H1 (cell line): ENCODE measurements around the gene C4orf46. TPM values are rescaled to one million over a fixed set of nuclear protein-coding genes. Genes with fewer than 3 reads are reported as not detected.

ENCODE experiments used
- ATF2 ChIP-seq: IDR thresholded peaks from 2 replicates; pipeline ENCODE4 v1.6.1; 2012; ENCODE audit warnings: low read length, inconsistent platforms
- ATF3 ChIP-seq: IDR thresholded peaks from 2 replicates; pipeline ENCODE4 v1.6.1; 2011; ENCODE audit warnings: low read depth, mild to moderate bottlenecking, low read length; ENCODE audit not compliant: insufficient read depth
- BCL11A ChIP-seq, 2 experiments: IDR thresholded peaks; one replicate each; pipeline ENCODE4 v1.6.1; 2011; ENCODE audit warnings: low read depth in 2 of 2, low read length in 2 of 2, mild to moderate bottlenecking in 2 of 2
- BRCA1 ChIP-seq: IDR thresholded peaks from 2 replicates; pipeline ENCODE4 v1.6.1; 2012; ENCODE audit warnings: low read depth, low read length, improper control_type of control experiment
- CBX5 ChIP-seq: fragments of 300-800, 300-1000 bp; sonication (generic); IDR thresholded peaks from 2 replicates; pipeline ENCODE4 v1.7.1; 2016; ENCODE audit warnings: antibody characterized with exemption, low read length, low read depth
- CBX8 ChIP-seq: fragments of 300-800, 300-1000 bp; sonication (generic); IDR thresholded peaks from 2 replicates; pipeline ENCODE4 v1.7.1; 2016; ENCODE audit warnings: low read depth, low read length, borderline replicate concordance
- CHD2 ChIP-seq: IDR thresholded peaks from 2 replicates; pipeline ENCODE4 v1.6.1; 2012; ENCODE audit warnings: low read length, improper control_type of control experiment
- CTBP2 ChIP-seq: IDR thresholded peaks from 2 replicates; pipeline ENCODE4 v1.7.0; 2011; ENCODE audit warnings: borderline replicate concordance, mild to moderate bottlenecking, moderate library complexity, mixed read lengths, low read length; ENCODE audit not compliant: insufficient read depth, insufficient read length
- EP300 ChIP-seq, 2 experiments: IDR thresholded peaks; 1 replicate in 1 of 2; 2 replicates in 1 of 2; pipeline ENCODE4 v1.6.1; 2011 to 2012; ENCODE audit warnings: low read depth in 2 of 2, low read length in 2 of 2, mild to moderate bottlenecking in 2 of 2, borderline replicate concordance in 1 of 2, inconsistent platforms in 1 of 2, moderate library complexity in 1 of 2
- EZH2 ChIP-seq: fragments of 200-600 bp; sonication (generic); IDR thresholded peaks from 2 replicates; pipeline ENCODE4 v1.7.1; 2012; ENCODE audit warnings: low read depth, mild to moderate bottlenecking, moderate library complexity, low read length, inconsistent platforms; ENCODE audit not compliant: severe bottlenecking
- KDM1A ChIP-seq: fragments of 200-600, 300-600 bp; sonication (generic); IDR thresholded peaks from 2 replicates; pipeline ENCODE4 v1.7.1; 2016; ENCODE audit warnings: mild to moderate bottlenecking, low read length, borderline replicate concordance
- KDM5A ChIP-seq: fragments of 200-600 bp; IDR thresholded peaks from 2 replicates; pipeline ENCODE4 v1.7.1; 2012; ENCODE audit warnings: mild to moderate bottlenecking, low read length, inconsistent platforms, mixed read lengths
- RBBP5 ChIP-seq: IDR thresholded peaks from 2 replicates; pipeline ENCODE4 v1.7.1; 2012; ENCODE audit warnings: low read depth, mild to moderate bottlenecking, inconsistent platforms, low read length, moderate library complexity, borderline replicate concordance
- RNF2 ChIP-seq: fragments of 200-900, 300-1000 bp; sonication (generic); IDR thresholded peaks from 2 replicates; pipeline ENCODE4 v1.7.1; 2016; ENCODE audit warnings: borderline replicate concordance, low read depth, mild to moderate bottlenecking, antibody characterized with exemption, low read length; ENCODE audit not compliant: poor library complexity, severe bottlenecking; ENCODE audit errors: missing control alignments
- SIN3A ChIP-seq, 2 experiments: IDR thresholded peaks in 1 of 2; conservative IDR thresholded peaks in 1 of 2; 2 replicates each; pipeline ENCODE4 v1.6.1; 2011 to 2012; ENCODE audit warnings: low read length in 2 of 2, improper control_type of control experiment in 1 of 2, low read depth in 1 of 2, mild to moderate bottlenecking in 1 of 2
- SP1 ChIP-seq: IDR thresholded peaks from 2 replicates; pipeline ENCODE4 v1.6.1; 2011; ENCODE audit warnings: low read depth, low read length
- SP2 ChIP-seq: IDR thresholded peaks from 2 replicates; pipeline ENCODE4 v1.6.1; 2012; ENCODE audit warnings: mild to moderate bottlenecking, low read length, inconsistent platforms
- SUZ12 ChIP-seq: fragments of 200-600 bp; sonication (generic); IDR thresholded peaks from 2 replicates; pipeline ENCODE4 v1.6.1; 2012; ENCODE audit warnings: mild to moderate bottlenecking, inconsistent platforms, low read length, moderate library complexity, mixed read lengths
- TAF7 ChIP-seq: optimal IDR thresholded peaks from 2 replicates; pipeline ENCODE3; 2011; ENCODE audit warnings: low read depth, mild to moderate bottlenecking, inconsistent platforms, low read length, moderate library complexity, borderline replicate concordance
- TCF12 ChIP-seq: IDR thresholded peaks from 2 replicates; pipeline ENCODE4 v1.6.1; 2011; ENCODE audit warnings: low read depth, mild to moderate bottlenecking, low read length
- YY1 ChIP-seq: IDR thresholded peaks from 2 replicates; pipeline ENCODE4 v1.6.1; 2011; ENCODE audit warnings: low read depth, mild to moderate bottlenecking, low read length
- polyA plus RNA-seq, 7 experiments: library from polyadenylated mRNA; depleted of rRNA in 3 of 7; stranded (reverse) in 5 of 7; unstranded in 2 of 7; fragments of >200 nt in 5 of 7; fragments of 200-250 nt in 2 of 7; gene quantifications; 1 replicate in 5 of 7; 2 replicates in 1 of 7; 4 replicates in 1 of 7; pipeline versions ENCODE4 v1.2.1 to v1.2.3, GENCODE V29; 2011 to 2013; ENCODE audit warnings: missing spikeins in 2 of 7, mixed read lengths in 2 of 7
- total RNA-seq: library from RNA; stranded (reverse); fragmentation: NEBNext Ultra II Directional; extraction: Animal tissue kit (Norgen Biotek cat#: 25700); gene quantifications from 2 replicates; pipeline ENCODE4 v1.2.1, GENCODE V29; 2021

C4orf46 gene
- total and polyA plus RNA-seq, 2 of the 8 experiments (the other 6 are each of a cell fraction or from before 2014, with no cell fraction given) = 19.8 to 28.6 TPM

GRCh38 chr4:158670975-158671664 lies 567 bp downstream of the C4orf46 start (continued):
- TF ChIP-seq TAF7 (no peak), KDM1A (no peak), SP1 (no peak), YY1 (no peak), BRCA1 (no peak), RNF2 (no peak), EZH2 (no peak), BCL11A (IDR thresholded peaks at IDR 0.05; ENCODE audit: low read depth in 2 of 2, low read length in 2 of 2) (no peak), ATF3 (no peak; the same call in 1 of the 2 replicates), ATF2 (no peak), EP300 (IDR thresholded peaks at IDR 0.05; ENCODE audit: borderline replicate concordance in 1 of 2, low read depth in 2 of 2, low read length in 2 of 2) (no peak), SP2 (no peak), CHD2 (no peak), CTBP2 (no peak), RBBP5 (no peak), TCF12 (no peak), KDM5A (0 out of 2 replicates have a peak, but pooled peaks have one; percentile 40), CBX8 (no peak), SIN3A (conservative IDR thresholded peaks at IDR 0.05 in 1 of 2, IDR thresholded peaks at IDR 0.05 in 1 of 2; ENCODE audit: low read depth in 1 of 2, low read length in 2 of 2) (peak; percentile 59 to 74; a peak in 2 of 4 replicates), SUZ12 (no peak), CBX5 (no peak)
